Cerebellar nuclear complex (tissue), 1 donor: ENCODE measurements around the gene TGFB1.

Source experiments
- DNase-seq, 2 experiments: peaks; one replicate each; lab custom pipeline; 2025; lab: John Stamatoyannopoulos, UW

The TGFB1 gene

GRCh38 chr19:41341669-41342490 is 11.8 kb downstream of the TGFB1 start:
- no peak for DNase-seq

- DNase-seq = no peak
These were observed 13.8 kb downstream of the TGFB1 start for GRCh38 chr19:41339936-41340335.

GRCh38 chr19:41335467-41335866 is 18.3 kb downstream of the TGFB1 start:
- no peak for DNase-seq

GRCh38 chr19:41334793-41335192 is 18.9 kb downstream of the TGFB1 start:
- no peak for DNase-seq

- no peak for DNase-seq
These were observed 21.3 kb downstream of the TGFB1 start for GRCh38 chr19:41332468-41332867.

- DNase-seq = no peak
These were observed 21.7 kb downstream of the TGFB1 start for GRCh38 chr19:41332000-41332399.

- DNase-seq = no peak
These were observed 22.6 kb downstream of the TGFB1 start for GRCh38 chr19:41330946-41331678.

GRCh38 chr19:41330481-41330880 is 23.2 kb downstream of the TGFB1 start:
- no peak for DNase-seq

GRCh38 chr19:41328842-41329225 is 24.9 kb downstream of the TGFB1 start:
- no peak for DNase-seq

- DNase-seq = no peak
These were observed 25.4 kb downstream of the TGFB1 start for GRCh38 chr19:41328157-41328841.

- no peak for DNase-seq
These were observed 26.1 kb downstream of the TGFB1 start for GRCh38 chr19:41327576-41328156.

- no peak for DNase-seq
These were observed 26.6 kb downstream of the TGFB1 start for GRCh38 chr19:41327076-41327575.

- DNase-seq = no peak
These were observed 27.6 kb downstream of the TGFB1 start for GRCh38 chr19:41325947-41326706.

GRCh38 chr19:41325640-41325946 is 28.1 kb downstream of the TGFB1 start:
- DNase-seq = no peak

GRCh38 chr19:41324921-41325639 is 28.6 kb downstream of the TGFB1 start:
- DNase-seq = no peak

- no peak for DNase-seq
These were observed 29.5 kb downstream of the TGFB1 start for GRCh38 chr19:41324231-41324702.

GRCh38 chr19:41323430-41324125 is 30.1 kb downstream of the TGFB1 start:
- no peak for DNase-seq

GRCh38 chr19:41323023-41323422 is 30.7 kb downstream of the TGFB1 start:
- no peak for DNase-seq

- no peak for DNase-seq
These were observed 31.3 kb downstream of the TGFB1 start for GRCh38 chr19:41322451-41322850.

GRCh38 chr19:41321600-41322270 is 32.0 kb downstream of the TGFB1 start:
- no peak for DNase-seq
